Fibroblast of upper back skin (primary cell): Measurements from ENCODE around the gene CDK5RAP2.

Experiments used
- DNase-seq: peaks from one replicate; pipeline ENCODE4 v3.0.0-alpha.2; 2013

Gene CDK5RAP2

DNA sequence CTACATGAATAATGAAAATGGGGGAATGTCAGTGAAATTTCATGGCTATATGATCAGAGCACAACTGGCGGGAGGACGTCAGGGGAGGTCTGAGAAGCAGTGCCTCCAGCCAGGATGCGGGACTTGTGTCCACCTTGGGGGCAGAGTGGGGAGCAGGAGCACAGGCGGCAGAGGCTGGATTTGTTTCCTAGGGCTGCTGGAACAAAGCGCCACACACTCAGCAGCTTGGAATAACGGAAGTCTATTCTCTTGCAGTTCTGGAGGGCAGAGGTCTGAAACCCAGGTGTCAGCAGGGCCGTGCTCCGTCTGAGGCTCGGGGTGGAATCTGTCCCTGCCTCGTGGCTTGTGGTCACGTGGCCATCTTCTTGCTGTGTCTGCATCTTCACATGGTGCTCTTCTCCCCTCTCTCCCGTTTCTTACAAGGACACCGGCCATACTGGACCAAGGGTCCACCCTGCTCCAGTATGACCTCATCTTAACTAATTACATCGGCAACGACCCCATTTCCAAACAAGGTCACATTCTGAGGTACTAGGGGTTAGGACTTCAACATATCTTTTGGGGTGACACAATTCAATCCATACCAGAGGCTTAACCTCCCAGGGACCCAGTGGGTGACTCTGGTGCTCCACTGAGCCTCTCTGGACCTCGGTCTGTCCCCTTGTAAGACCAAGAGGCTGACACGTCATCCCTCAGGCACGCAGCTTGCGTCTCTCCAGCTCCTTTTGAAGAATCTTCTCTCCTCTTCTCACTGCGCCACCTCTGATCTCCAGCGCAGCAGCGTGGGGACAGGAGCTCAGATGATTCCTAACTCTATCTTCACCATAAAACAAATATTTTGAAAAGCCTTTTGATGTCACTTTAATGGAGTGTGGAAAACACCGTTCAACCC lies 202.5 kb downstream of the CDK5RAP2 start:
- no peak for DNase-seq

DNA sequence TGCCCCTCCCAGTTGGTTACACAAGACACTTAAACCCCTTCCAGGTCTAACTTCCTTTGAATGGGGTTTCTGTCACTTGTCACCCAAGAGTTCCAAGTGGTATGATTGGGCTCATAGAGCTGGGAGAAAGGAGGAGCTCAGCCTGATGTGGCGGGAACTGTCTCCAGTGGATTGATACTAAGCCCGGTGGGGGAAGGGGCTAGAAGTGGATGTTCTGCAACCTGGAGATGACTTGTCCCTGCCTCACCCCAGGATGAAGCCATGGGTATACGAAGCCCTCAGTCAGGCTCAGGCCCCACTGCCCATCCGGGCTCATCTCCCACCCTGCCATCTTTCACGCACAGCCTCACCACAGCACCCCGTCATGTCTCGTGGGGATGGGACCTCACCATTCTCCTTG lies 203.9 kb downstream of the CDK5RAP2 start:
- DNase-seq: no peak

DNA sequence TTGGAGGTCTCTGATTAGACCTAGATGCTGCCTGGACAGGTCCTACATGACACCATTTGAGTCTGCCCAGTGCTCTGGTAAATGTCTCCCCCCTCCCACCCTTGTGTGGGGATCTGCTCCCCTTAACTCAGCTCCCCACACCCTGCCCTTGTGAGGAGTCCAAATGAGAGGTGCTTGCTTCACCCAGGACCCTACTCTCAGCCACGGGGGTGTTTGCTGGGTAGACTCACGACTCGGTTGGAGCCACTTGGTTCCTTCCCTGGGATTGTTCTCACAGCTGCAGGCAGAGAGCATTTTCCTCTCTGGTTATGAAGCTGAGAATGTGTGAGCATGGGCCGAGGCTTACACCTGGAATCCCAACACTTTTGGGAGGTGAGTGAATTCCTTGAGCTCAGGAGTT lies 204.7 kb downstream of the CDK5RAP2 start:
- DNase-seq: no peak

DNA sequence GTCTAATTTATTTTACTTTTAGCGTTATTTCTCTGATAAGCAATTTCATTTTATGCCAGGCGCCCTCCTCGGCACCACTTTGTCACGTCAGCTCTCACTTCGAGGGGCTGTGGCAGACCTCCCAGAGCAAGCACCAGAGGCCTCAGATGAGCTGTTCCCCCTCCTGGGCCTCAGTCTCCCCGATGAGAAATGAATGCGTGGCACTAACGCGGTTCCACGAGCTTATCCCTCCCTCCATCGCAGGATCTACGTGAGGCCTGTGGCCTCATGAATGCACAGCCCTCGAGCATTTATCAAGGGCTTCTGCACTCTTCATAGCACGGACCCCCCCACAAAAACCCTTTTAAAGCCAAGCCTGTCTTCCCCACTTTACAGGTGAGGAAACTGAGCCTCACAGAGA lies 205.2 kb downstream of the CDK5RAP2 start:
- no peak for DNase-seq

DNA sequence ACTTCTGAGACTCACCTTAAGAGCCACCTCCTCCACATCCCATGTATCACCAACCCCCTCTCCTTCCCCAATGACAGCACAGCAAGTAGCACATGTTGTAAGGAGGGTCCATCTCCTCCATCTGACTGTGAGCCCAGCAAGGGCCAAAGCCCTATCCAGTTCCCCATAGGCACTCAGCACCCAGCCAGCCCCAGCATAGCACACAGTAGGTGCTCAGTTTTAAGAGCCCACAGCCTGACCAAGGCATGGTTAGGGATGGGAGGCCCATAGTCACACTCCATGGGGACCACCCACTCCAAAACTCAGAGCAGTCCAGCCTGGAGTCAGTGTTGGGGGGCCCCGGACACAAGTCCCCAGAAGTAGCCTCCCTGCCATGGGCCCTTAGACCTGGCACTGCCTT lies 205.7 kb downstream of the CDK5RAP2 start:
- DNase-seq: no peak

DNA sequence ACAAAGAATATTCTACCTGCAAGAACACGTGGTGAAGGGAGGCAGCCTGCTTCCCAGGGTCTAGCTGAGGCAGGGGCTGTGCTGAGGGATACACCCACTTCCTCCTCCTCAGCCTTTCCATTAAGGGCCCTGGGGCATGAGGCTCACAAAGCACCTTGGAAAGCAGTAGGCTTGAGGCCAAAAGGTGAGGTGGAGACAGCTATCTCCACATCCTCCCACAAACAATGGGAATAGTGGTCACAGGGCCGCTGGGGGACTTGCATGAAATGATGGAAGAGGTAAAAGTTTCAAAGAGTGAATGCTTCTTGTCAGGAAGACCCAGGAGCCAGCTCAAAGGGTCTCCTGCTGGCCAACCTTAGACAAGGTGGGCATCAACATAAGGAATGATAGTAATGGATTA lies 207.9 kb downstream of the CDK5RAP2 start:
- DNase-seq: no peak

DNA sequence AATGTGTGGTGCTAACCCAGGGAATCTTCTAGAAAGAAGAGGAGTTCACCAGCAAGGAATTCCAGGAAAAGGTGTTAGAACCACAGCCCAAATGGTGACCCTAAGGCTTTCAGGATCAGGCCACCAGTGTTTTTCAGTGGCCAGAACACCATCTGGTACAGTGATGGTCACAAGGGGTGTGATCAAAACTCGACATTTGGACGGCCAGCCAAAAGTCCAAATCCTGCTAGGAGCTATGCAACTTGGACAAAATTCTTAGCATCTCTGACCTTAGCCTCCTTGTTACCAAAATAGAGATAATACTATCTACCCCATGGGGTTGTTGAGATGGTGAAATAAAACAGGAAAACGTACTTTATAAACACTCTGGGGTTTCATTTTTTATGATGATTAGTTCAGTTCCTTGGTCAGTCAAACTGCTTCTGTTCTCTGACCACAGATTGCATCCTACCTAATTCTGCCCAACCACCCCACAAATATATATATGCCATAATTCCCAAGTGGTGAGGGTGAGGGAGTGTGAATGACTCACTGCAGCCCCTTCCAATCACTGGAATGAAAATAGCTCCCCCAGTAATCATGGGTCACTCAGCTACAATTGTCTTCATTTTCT lies 210.3 kb downstream of the CDK5RAP2 start:
- peak; percentile 83 for DNase-seq

DNA sequence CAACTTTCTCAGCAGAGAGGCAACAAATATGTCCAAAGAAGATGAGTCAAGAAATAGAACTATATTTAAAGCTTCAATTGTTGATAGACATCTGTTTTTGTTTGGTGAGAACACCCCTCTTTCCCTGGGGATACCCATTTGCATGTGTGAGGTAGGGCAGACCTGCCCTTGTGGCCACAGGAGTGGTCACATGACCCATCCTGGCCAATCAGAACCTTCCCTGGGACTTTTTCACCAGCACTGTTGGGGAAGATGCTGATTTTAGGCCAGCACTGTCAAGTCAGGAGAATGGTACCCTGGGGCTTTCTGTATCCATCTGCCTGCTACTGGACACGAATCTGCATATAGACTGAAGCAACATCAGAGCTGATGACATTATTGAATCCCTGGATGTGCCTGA lies 211.2 kb downstream of the CDK5RAP2 start:
- no peak for DNase-seq

DNA sequence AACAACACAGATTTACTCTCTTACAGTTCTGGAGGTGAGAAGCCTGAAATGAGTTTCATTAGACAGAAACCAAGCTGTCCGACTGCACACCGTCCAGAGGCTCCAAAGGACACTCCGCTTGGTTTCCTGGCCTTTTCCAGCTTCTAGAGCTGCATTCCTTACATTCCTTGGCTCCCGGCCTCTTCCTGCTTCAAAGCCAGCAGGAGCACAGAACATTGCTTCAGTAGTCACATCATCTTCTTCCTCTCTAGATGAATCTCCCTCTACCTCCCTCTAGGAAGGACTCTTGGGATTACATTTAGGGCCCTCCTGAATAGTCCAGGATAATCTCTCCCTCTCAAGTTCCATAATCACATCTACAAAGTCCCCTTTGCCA lies 213.3 kb downstream of the CDK5RAP2 start:
- peak; percentile 97 for DNase-seq

DNA sequence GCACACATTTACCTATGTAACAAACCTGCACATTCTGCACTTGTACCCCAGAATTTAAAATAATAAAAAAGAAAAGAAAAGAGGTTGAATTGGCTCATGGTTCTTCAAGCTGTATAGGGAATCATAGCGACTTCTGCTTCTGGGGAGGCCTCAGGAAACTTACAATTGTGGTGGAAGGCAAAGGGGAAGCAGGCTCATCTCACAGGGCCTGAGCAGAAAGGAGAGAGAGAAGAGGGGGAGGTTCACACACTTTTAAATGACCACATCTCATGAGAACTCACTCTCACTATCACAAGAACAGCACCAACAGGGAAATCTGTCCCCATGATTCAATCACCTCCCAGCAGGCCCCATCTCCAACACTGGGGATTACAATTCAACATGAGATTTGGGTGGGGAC lies 214.6 kb downstream of the CDK5RAP2 start:
- no peak for DNase-seq

DNA sequence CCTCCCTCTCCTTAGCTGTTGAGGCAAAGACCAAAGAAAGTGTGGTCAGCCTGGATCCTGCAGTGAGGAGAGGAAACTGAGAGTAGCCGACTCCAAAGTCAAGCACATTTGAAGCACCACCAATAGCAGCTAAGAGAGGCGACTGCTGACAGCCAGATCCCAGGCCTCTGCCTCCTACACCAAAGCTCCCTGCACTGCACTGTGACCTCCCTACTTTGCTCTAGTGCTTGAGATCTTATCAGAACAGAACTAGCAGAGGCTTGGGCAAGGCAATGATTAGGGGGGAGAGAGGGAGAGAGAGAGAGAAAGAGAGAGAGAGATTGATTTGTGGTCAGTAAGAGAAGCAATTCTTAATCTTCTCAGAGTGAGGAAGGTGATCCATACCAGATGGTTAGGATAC lies 216.3 kb downstream of the CDK5RAP2 start:
- DNase-seq: no peak

DNA sequence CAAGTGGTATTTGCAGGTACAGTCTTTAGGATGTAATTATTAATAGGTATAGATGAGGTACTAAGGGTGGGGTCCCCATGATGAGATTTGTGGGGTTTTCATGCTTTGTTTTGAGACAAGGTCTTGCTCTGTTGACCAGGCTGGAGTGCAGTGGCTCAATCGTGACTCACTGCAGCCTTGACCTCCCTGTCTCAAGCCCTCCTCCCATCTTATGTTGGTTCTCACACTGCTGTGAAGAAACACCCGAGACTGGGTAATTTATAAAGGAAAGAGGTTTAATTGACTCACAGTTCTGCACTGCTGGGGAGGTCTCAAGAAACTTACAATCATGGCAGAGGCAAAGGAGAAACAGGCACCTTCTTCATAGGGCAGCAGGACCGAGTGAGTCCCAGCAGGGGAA lies 217.5 kb downstream of the CDK5RAP2 start:
- DNase-seq: no peak

DNA sequence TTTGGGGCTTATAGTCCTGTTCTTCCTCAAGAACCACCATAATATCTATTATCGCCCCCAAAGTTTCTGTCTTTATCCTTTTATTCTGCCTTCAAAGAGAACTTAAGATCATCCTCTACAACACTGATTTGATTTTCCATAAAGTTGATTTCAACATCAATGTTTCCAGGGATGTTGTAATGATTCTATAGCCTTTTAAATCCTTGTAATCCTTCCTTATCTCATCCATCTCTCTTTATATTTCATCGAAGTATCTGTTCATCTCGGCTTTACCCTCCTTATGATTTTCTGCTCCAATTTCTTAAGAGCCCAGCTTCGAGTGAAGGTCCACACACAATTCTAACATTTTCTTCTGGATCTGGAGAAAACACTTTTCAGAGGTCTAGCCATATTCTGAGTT lies 218.4 kb downstream of the CDK5RAP2 start:
- DNase-seq: no peak

DNA sequence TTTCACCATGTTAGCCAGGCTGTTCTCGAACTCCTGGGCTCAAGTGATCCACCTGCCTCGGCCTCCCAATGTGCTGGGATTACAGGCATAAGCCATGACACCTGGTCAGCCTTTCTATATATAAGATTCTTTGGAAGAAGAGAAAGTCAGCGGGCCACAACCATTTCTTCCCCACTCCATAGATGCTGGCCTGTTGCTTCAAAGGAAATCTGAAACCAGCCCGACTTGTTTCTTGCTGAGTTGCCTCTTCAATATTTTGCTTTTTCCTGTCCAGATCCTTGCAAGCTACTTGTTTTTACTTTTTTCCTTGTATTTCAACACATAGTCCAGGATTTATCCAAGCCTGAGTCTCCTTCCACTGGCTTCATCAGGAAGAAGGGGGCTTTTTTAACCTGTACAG lies 219.5 kb downstream of the CDK5RAP2 start:
- DNase-seq: no peak

DNA sequence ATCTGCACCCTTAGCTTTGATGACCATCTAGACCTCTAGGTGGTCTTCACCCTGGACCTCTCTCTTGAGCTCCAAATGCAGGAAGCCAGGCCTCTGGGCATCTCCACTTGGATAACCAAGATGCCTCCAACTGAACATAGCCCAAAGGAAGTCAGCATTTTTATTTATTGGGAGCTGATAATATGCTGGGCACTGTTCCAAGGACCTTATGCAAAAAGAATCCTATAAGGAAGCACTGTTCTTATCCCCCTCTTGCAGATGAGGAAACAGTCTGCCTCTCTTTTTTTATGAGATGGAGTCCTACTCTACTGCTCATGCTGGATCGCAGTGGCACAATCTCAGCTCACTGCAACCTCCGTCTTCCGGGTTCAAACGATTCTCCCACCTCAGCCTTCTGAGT lies 219.9 kb downstream of the CDK5RAP2 start:
- peak; percentile 85 for DNase-seq

DNA sequence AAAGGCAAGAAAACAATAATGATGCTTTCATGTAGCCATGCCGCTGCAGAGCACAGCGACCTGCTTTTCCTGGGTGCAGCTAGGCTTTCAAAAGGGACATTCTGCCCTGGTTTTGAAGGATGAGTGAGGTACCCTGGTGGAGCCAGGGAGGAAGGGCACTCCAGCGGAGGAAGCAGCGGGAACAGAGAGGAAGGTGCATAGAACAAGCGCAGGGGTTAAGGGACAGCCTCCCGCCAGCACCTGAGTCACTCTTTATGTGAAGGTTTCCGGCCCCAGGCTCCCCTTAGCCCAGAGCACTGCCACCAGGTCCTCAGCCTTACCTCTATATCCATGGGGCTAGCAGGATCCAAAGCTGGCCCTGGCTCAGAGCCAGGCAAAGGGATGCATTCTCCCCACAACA lies 221.1 kb downstream of the CDK5RAP2 start:
- DNase-seq: no peak

DNA sequence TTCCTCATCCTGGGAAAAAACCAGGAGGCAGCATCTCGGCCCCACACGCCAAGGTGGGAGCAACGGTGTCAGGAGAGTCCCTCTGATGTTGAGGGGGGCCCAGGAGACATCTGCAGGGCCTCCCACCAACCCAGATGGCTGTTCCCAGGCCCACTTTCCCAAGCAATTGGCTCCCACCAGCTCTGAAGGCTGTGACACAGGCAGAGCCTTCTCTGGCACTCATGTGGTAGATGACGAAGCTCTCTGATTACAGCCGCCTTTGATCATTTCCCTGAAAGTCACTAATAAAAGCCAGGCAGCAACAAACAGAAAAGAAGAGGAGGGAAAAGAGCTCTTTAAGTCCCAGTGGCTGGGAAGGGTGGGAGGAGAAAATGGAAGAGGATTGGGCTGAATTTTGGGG lies 226.5 kb downstream of the CDK5RAP2 start:
- DNase-seq: peak; percentile 67

DNA sequence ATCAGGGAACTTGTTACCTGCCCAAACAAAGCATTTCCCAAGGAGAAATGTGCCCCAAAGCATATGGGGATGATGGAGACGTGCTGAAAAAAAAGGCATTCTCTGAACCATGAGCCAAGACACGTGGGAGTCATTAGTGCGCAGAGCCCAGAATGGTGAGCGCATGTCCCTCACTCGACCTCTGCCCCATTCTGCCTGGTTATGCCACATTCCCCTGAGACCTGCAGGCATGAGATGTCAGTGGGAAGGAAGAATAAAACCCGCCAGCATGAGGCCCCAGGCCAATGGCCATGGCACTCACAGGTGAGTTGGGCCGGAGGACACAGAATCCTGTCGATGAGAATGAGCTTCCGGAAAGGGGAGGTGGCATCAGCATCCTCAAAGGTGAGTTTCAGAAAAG lies 228.9 kb downstream of the CDK5RAP2 start:
- no peak for DNase-seq

DNA sequence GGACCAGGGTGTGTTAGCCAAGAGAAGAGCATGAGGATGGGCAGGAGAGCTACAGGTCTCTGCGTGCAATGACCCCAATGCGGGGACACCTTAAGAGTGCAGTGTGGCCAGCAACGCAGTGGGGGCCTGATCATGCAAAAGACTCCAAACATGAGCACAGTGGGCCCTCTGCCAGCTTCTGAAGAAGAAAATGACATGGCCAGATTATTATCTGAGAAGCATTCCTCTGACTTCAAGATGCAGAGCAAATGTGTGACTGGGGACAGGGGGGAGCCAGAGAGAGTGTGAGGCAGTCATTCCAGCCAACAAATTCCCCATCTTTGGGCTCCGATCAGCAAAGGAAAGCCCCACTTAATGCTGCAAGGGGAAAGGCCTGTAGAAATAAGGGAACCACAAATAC lies 229.4 kb downstream of the CDK5RAP2 start:
- peak; percentile 46 for DNase-seq

DNA sequence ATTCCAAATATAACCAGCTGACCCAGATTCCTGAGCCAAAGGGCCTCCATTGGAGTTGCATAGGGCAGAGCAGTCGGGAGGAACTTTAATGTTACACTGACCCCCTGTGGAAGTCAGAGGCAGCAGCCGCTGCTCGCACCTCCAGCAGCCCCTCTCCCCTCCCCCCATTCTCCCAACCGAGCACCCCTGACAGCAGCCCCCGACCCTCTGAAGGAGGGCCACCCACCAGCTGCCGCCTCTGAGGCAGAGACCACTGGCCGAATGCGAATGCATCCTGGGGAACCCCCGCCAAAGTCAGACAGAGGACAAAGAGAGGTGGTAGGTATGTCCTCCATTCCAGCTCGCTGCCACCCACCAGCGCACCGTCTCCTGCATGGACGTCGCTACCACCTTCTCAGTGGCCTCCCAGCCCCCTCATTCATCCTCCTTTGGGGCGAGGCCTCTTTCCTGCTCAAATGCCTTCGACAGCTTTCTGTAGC lies 231.0 kb downstream of the CDK5RAP2 start:
- peak; percentile 66 for DNase-seq

DNA sequence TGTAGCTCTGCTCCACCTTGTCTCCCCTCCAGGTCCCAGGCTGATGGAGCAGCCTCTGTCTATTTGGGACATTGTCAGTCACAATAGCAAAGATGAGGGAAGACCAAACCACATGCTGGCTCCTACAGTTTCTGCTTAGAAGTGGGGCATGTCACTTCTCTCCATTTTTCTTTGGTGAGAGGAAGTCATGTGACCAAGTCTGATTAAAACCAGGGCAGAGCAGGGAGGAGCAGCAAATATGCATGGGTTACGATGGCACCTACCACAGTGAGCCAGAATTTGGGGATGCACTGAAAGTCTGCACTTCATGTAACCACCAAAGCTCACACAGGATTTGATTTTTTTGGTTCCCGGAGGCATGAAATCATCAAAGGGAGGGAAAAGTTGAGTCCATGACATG lies 234.6 kb downstream of the CDK5RAP2 start:
- no peak for DNase-seq

DNA sequence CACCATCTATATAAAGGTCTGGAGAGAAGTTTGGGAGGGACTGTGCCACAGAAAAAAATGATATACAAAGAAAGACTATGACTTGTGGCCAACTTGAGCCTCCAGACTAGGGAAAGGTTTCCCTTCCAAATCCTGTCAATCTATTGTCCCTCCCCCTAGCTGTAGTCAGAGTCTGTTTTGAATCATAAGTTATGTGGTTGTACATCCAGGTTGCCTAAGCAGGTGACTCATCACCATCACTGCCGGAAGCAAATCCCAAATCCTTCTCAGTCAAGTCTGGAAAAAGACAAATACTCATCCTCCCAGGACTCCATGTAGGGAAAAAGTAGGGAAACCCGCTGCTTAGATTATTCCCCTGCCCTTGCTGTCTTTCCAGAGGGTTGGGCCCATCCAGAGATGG lies 235.7 kb downstream of the CDK5RAP2 start:
- peak; percentile 93 for DNase-seq

DNA sequence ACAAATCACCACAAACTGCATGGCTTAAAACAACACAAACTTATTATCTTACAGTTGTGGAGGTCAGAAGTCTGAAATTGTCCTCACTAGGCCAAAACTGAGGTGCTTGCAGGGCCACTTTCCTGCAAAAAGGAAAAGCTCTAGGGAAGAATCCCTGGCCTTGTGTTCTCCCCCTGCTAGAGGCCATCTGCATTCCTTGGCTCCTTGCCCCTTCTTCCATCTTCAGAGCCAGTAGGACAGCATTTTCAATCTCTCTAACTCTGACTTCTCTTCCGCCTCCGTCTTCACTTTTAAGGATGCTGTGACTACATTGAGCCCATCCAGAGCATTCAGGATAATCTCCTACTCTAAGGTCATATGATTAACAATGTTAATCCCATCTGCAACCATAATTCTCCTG lies 236.6 kb downstream of the CDK5RAP2 start:
- peak; percentile 44 for DNase-seq
